Panc1 (cell line): Measurements from ENCODE around the gene TTC21B. TPM values are rescaled to one million over a fixed set of nuclear protein-coding genes. Genes with fewer than 3 reads are reported as not detected.

Experiments used
- ATAC-seq: fragments of 200-7000 bp; cut with Tn5 transposase; 2 replicates; pipeline ENCODE4 v1.9.1; 2020; ENCODE audit warnings: mild to moderate bottlenecking, moderate library complexity
- BruUV-seq: library from RNA; stranded (reverse); fragments of 400-500 nt; replicated peaks from 2 replicates; lab custom pipeline; 2021; lab: Mats Ljungman, UMichigan
- CTCF ChIA-PET: fragments of 300-600 bp; sonication (Branson Sonifier 250); formaldehyde crosslinking; loops from one replicate; lab custom pipeline; 2022; ENCODE audit warnings: antibody characterized with exemption; lab: Charles Lee
- POLR2A ChIA-PET: fragments of 300-600 bp; sonication (Branson Sonifier 250); formaldehyde crosslinking; loops from one replicate; lab custom pipeline; 2022; ENCODE audit warnings: antibody characterized with exemption; lab: Charles Lee
- DNase-seq: peaks from one replicate; pipeline ENCODE4 v3.0.0-alpha.2; 2010; ENCODE audit warnings: low read depth, low spot score
- H3K27ac ChIP-seq: 2 replicates; pipeline ENCODE4 v1.5.1; 2011; ENCODE audit warnings: mild to moderate bottlenecking, low read length, inconsistent platforms
- H3K27me3 ChIP-seq: fragments of 200-500 bp; sonication (Bioruptor generic); 2 replicates; pipeline ENCODE4 v1.6.0; 2014; ENCODE audit warnings: low read length, inconsistent platforms; ENCODE audit not compliant: control insufficient read depth, insufficient read depth
- H3K36me3 ChIP-seq: fragments of 200-500 bp; sonication (Bioruptor generic); 2 replicates; pipeline ENCODE4 v1.5.1; 2014; ENCODE audit warnings: inconsistent platforms, mild to moderate bottlenecking, low read length, moderate library complexity; ENCODE audit not compliant: control insufficient read depth, insufficient read depth
- H3K4me1 ChIP-seq: 2 replicates; pipeline ENCODE4 v1.5.1; 2011; ENCODE audit warnings: inconsistent platforms, mild to moderate bottlenecking, low read length, moderate library complexity; ENCODE audit not compliant: control insufficient read depth, insufficient read depth
- H3K4me3 ChIP-seq, 2 experiments: 2 replicates each; pipeline ENCODE4 v1.5.1; 2011 to 2012; ENCODE audit warnings: low read depth in 2 of 2, low read length in 2 of 2, mild to moderate bottlenecking in 2 of 2, inconsistent platforms in 1 of 2, moderate library complexity in 1 of 2
- H3K9me3 ChIP-seq: fragments of 200-500 bp; sonication (Bioruptor generic); 2 replicates; pipeline ENCODE4 v1.5.1; 2014; ENCODE audit warnings: low read depth, mild to moderate bottlenecking, inconsistent platforms, low read length, moderate library complexity; ENCODE audit not compliant: control insufficient read depth, insufficient read depth
- POLR2AphosphoS5 ChIP-seq: IDR thresholded peaks from 2 replicates; pipeline ENCODE4 v1.6.1; 2012; ENCODE audit warnings: mild to moderate bottlenecking, low read depth, low read length, moderate library complexity
- SIN3A ChIP-seq: IDR thresholded peaks from 2 replicates; pipeline ENCODE4 v1.6.1; 2012; ENCODE audit warnings: low read depth, mild to moderate bottlenecking, low read length, moderate library complexity, borderline replicate concordance; ENCODE audit not compliant: insufficient read depth
- TCF7L2 ChIP-seq: IDR thresholded peaks from 2 replicates; pipeline ENCODE4 v1.6.1; 2011; ENCODE audit warnings: mild to moderate bottlenecking, low read depth, low read length, inconsistent platforms
- in situ Hi-C: cut with HindIII; loops from 2 replicates; pipeline ENCODE4 v1.10.0; 2016; ENCODE audit warnings: low sequenced_read_pairs, low pct_unique_long_range_greater_than_20kb
- intact Hi-C: fragments of 100-400 bp; cut with micrococcal nuclease; formaldehyde crosslinking; loops from one replicate; pipeline ENCODE4 v1.10.0; 2022; ENCODE audit not compliant: unreplicated experiment
- total RNA-seq: library from RNA; stranded (reverse); gene quantifications from one replicate; pipeline ENCODE4 v1.2.1, GENCODE V29; 2021; ENCODE audit not compliant: unreplicated experiment
- TF ChIP-seq, protein P1 (sequence below), 2 experiments: IDR thresholded peaks; 2 replicates each; pipeline ENCODE4 v1.6.1; 2011 to 2012; ENCODE audit warnings: low read depth in 2 of 2, control low read depth in 1 of 2, low read length in 1 of 2, mild to moderate bottlenecking in 1 of 2, moderate library complexity in 1 of 2; ENCODE audit not compliant: insufficient read depth in 1 of 2
- TF ChIP-seq, protein P2 (sequence below): fragments of 450-650 bp; IDR thresholded peaks from 2 replicates; pipeline ENCODE4 v1.5.1; 2017; ENCODE audit warnings: mild to moderate bottlenecking

The TTC21B gene
- total RNA-seq, 1 experiment from 2014 or later, result 12.4 TPM

DNA sequence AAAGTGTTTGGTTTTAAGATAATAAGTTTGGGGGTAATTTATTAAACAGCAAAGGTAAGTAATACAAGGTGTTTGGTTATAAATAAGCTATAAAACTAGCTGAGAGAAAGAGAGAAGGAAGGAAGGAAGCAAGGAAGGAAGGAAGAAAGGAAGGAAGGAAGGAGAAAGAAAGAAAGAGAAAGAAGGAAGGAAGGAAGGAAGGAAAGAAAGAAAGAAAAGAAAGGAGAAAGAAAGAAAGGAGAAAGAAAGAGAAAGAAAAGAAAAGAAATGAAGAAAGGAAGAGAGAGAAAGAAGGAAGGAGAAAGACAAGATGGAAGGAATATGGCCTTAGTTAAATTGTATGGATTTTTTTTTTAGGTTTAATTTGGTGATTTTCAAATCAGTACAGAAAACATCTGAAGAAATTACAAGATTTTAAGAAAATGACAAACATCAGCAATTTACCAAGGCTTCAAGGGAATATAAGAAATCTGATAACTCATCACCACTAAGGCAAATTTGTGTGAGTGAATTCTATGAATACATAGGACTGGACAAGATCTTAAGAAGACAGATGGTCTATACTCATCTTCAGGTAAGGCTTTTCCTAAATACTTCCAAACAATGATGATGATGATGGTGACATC is 113.1 kb downstream of the TTC21B start:
- no TSS peak for BruUV-seq
- Histone ChIP-seq H3K9me3 (no peaks in the 10 kb centered on the region), H3K36me3 (no peaks in the 10 kb centered on the region), H3K4me3 (no peak overlapping the region), H3K27me3 (no peaks in the 10 kb centered on the region), H3K27ac (no peak overlapping the region), H3K4me1 (no peaks in the 10 kb centered on the region)
- POLR2A ChIA-PET, result no interaction called here
- intact Hi-C loops (no loop called here), in situ Hi-C loops (no loop called here)
- TF ChIP-seq TCF7L2 (no peak), SIN3A (no peak), POLR2AphosphoS5 (no peak)
- TF ChIP-seq, protein P1, sequence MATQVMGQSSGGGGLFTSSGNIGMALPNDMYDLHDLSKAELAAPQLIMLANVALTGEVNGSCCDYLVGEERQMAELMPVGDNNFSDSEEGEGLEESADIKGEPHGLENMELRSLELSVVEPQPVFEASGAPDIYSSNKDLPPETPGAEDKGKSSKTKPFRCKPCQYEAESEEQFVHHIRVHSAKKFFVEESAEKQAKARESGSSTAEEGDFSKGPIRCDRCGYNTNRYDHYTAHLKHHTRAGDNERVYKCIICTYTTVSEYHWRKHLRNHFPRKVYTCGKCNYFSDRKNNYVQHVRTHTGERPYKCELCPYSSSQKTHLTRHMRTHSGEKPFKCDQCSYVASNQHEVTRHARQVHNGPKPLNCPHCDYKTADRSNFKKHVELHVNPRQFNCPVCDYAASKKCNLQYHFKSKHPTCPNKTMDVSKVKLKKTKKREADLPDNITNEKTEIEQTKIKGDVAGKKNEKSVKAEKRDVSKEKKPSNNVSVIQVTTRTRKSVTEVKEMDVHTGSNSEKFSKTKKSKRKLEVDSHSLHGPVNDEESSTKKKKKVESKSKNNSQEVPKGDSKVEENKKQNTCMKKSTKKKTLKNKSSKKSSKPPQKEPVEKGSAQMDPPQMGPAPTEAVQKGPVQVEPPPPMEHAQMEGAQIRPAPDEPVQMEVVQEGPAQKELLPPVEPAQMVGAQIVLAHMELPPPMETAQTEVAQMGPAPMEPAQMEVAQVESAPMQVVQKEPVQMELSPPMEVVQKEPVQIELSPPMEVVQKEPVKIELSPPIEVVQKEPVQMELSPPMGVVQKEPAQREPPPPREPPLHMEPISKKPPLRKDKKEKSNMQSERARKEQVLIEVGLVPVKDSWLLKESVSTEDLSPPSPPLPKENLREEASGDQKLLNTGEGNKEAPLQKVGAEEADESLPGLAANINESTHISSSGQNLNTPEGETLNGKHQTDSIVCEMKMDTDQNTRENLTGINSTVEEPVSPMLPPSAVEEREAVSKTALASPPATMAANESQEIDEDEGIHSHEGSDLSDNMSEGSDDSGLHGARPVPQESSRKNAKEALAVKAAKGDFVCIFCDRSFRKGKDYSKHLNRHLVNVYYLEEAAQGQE (IDR thresholded peaks at IDR 0.05; ENCODE audit: insufficient read depth in 1 of 2, low read depth in 2 of 2, low read length in 1 of 2), result no peak
- TF ChIP-seq, protein P2, sequence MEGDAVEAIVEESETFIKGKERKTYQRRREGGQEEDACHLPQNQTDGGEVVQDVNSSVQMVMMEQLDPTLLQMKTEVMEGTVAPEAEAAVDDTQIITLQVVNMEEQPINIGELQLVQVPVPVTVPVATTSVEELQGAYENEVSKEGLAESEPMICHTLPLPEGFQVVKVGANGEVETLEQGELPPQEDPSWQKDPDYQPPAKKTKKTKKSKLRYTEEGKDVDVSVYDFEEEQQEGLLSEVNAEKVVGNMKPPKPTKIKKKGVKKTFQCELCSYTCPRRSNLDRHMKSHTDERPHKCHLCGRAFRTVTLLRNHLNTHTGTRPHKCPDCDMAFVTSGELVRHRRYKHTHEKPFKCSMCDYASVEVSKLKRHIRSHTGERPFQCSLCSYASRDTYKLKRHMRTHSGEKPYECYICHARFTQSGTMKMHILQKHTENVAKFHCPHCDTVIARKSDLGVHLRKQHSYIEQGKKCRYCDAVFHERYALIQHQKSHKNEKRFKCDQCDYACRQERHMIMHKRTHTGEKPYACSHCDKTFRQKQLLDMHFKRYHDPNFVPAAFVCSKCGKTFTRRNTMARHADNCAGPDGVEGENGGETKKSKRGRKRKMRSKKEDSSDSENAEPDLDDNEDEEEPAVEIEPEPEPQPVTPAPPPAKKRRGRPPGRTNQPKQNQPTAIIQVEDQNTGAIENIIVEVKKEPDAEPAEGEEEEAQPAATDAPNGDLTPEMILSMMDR, result no peak
- ATAC-seq (no peak), DNase-seq (no peak)
- CTCF ChIA-PET, result no interaction called here

DNA sequence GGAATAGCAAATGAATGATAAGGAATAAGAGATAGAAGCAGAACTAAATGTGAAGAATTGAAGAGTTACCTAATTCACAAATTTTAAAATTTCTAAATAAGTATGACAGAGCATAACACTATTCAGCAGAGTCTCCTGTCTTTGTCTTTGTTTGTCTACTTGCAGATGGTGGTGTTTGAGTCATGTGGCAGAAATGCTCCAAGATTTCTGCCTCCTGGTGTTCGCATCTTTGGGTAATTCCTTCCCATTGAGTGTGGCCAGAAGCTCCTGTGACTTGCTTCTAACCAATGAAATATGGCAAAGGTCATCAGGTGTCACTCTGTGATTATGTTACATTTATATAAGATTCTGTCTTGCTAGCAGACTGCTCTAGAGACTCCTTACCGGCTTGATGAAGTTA is 114.0 kb downstream of the TTC21B start:
- ATAC-seq (no peak), DNase-seq (no peak)
- no TSS peak for BruUV-seq
- no peaks in the 10 kb centered on the region for H3K36me3 ChIP-seq
- H3K27me3 ChIP-seq, result no peaks in the 10 kb centered on the region
- ChIA-PET POLR2A (no interaction called here), CTCF (no interaction called here)
- intact Hi-C loops, result no loop called here
- no peaks in the 10 kb centered on the region for H3K4me1 ChIP-seq
- H3K27ac ChIP-seq, result no peak overlapping the region
- TF ChIP-seq SIN3A (no peak), TCF7L2 (no peak), POLR2AphosphoS5 (no peak)
- TF ChIP-seq, protein P2, result no peak
- TF ChIP-seq, protein P1 (IDR thresholded peaks at IDR 0.05; ENCODE audit: insufficient read depth in 1 of 2, low read depth in 2 of 2, low read length in 1 of 2), result no peak
- in situ Hi-C loops, result no loop called here
- H3K9me3 ChIP-seq, result no peaks in the 10 kb centered on the region
- no peak overlapping the region for H3K4me3 ChIP-seq
